CD4-positive, alpha-beta T cell (primary cell): ENCODE measurements around the gene GSG1L. TPM values are rescaled to one million over a fixed set of nuclear protein-coding genes. Genes with fewer than 3 reads are reported as not detected.

Experiments used
- ATAC-seq: fragments of 200-7000 bp; cut with Tn5 transposase; one replicate; pipeline ENCODE4 v1.10.0; 2022; ENCODE audit warnings: mild to moderate bottlenecking; ENCODE audit not compliant: poor library complexity
- CTCF ChIA-PET: fragments of 350-600 bp; sonication (Branson Sonifier 250); formaldehyde crosslinking; loops from one replicate; lab custom pipeline; 2021; ENCODE audit warnings: antibody characterized with exemption, inconsistent platforms; lab: Charles Lee
- POLR2A ChIA-PET: fragments of 350-600 bp; sonication (Branson Sonifier 250); formaldehyde crosslinking; loops from one replicate; lab custom pipeline; 2021; ENCODE audit warnings: antibody characterized with exemption, inconsistent platforms; lab: Charles Lee
- DNase-seq, 14 experiments: peaks; one replicate each; pipeline ENCODE4 v3.0.0-alpha.2; 2013 to 2020; ENCODE audit warnings: mixed read lengths in 2 of 14
- H3K27ac ChIP-seq, 2 donors: one replicate each; pipeline versions ENCODE4 v1.5.1 to v1.7.0; 2013; ENCODE audit warnings: low read length in 2 of 2, low read depth in 1 of 2, mild to moderate bottlenecking in 1 of 2
- H3K27me3 ChIP-seq, 2 experiments: 1 replicate in 1 of 2; 2 replicates in 1 of 2; pipeline versions ENCODE4 v1.6.1 to v1.7.0; 2013; ENCODE audit warnings: low read length in 2 of 2, control low read depth in 1 of 2, mild to moderate bottlenecking in 1 of 2, moderate library complexity in 1 of 2; ENCODE audit not compliant: insufficient read depth in 2 of 2, control insufficient read depth in 1 of 2
- H3K36me3 ChIP-seq: one replicate; pipeline ENCODE4 v1.6.1; 2013; ENCODE audit warnings: low read length, control low read depth; ENCODE audit not compliant: insufficient read depth
- H3K4me1 ChIP-seq: one replicate; pipeline ENCODE4 v1.6.1; 2013; ENCODE audit warnings: low read length, control low read depth; ENCODE audit not compliant: insufficient read depth
- H3K4me3 ChIP-seq: one replicate; pipeline ENCODE4 v1.5.1; 2013; ENCODE audit warnings: mild to moderate bottlenecking, low read length, moderate library complexity
- H3K9me3 ChIP-seq, 2 experiments: 1 replicate in 1 of 2; 2 replicates in 1 of 2; pipeline versions ENCODE4 v1.6.1 to v1.7.0; 2013; ENCODE audit warnings: low read length in 2 of 2, mild to moderate bottlenecking in 2 of 2, control low read depth in 1 of 2, moderate library complexity in 1 of 2; ENCODE audit not compliant: control insufficient read depth in 1 of 2, insufficient read depth in 1 of 2
- H3K27ac Mint-ChIP-seq: one replicate; pipeline ENCODE4 v1.8.0; 2020; ENCODE audit warnings: mixed read lengths
- H3K27me3 Mint-ChIP-seq: one replicate; pipeline ENCODE4 v1.8.0; 2021; ENCODE audit warnings: mixed read lengths
- H3K36me3 Mint-ChIP-seq: one replicate; pipeline ENCODE4 v1.8.0; 2021; ENCODE audit warnings: low read depth, mixed read lengths
- H3K4me1 Mint-ChIP-seq: one replicate; pipeline ENCODE4 v1.8.0; 2021; ENCODE audit warnings: low read depth, mixed read lengths
- H3K4me3 Mint-ChIP-seq: one replicate; pipeline ENCODE4 v1.8.0; 2020; ENCODE audit warnings: mild to moderate bottlenecking, mixed read lengths
- H3K9me3 Mint-ChIP-seq: one replicate; pipeline ENCODE4 v1.8.0; 2020; ENCODE audit warnings: mixed read lengths
- intact Hi-C, 2 experiments: fragments of 100-400 bp; cut with DNase I in 1 of 2; cut with micrococcal nuclease in 1 of 2; formaldehyde crosslinking; loops; one replicate each; pipeline versions ENCODE4 v1.15.1 to v1.9.0; 2023 to 2025; cut with DNase I, micrococcal nuclease
- total RNA-seq, 174 experiments: library from RNA in 2 of 174; stranded (reverse) in 2 of 174; gene quantifications; one replicate each; pipeline ENCODE4 v1.2.3 and lab custom pipeline; 2021 to 2026
- TF ChIP-seq, protein P1 (sequence below): fragments of 200-600 bp; IDR thresholded peaks from one replicate; pipeline ENCODE4 v1.8.0; 2022; ENCODE audit warnings: antibody characterized with exemption, mild to moderate bottlenecking

Gene GSG1L
- total RNA-seq, 2 experiments from 2014 or later: not detected

GRCh38 chr16:27789150-27789549 lies 274.4 kb downstream of the GSG1L start:
- CTCF ChIA-PET: no interaction called here

DNA sequence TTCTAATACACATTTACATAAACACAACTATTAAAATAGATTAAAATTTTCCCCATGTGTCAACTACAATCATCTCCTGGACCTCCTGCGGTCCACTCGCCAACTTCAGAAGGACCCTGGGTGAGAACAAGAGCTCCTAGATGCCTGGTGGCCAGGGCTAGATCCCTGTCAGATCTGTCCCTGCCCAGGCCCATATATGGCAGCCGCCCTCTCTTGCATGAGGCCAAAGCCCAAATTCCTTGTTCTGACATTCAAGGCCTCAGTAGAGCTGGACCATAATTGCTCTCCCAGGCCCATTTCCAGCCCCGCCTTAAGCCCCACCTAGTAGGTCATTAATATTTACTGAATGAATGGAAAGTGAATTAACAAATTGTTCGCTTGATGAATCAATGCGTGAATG lies 275.8 kb downstream of the GSG1L start:
- H3K27ac Mint-ChIP-seq: no peak overlapping the region
- no peak for ATAC-seq

More at GRCh38 chr16:27789150-27789549, 274.4 kb downstream of the GSG1L start:
- Histone ChIP-seq H3K27me3 (no peaks in the 10 kb centered on the region), H3K4me1 (no peaks in the 10 kb centered on the region), H3K27ac (no peak overlapping the region), H3K4me3 (no peak overlapping the region), H3K36me3 (no peaks in the 10 kb centered on the region), H3K9me3 (peaks cover 0 to 21% of the 10 kb centered on the region in 2 experiments)
- no peaks in the 10 kb centered on the region for H3K36me3 Mint-ChIP-seq
- H3K4me3 Mint-ChIP-seq: no peak overlapping the region
- TF ChIP-seq, protein P1, sequence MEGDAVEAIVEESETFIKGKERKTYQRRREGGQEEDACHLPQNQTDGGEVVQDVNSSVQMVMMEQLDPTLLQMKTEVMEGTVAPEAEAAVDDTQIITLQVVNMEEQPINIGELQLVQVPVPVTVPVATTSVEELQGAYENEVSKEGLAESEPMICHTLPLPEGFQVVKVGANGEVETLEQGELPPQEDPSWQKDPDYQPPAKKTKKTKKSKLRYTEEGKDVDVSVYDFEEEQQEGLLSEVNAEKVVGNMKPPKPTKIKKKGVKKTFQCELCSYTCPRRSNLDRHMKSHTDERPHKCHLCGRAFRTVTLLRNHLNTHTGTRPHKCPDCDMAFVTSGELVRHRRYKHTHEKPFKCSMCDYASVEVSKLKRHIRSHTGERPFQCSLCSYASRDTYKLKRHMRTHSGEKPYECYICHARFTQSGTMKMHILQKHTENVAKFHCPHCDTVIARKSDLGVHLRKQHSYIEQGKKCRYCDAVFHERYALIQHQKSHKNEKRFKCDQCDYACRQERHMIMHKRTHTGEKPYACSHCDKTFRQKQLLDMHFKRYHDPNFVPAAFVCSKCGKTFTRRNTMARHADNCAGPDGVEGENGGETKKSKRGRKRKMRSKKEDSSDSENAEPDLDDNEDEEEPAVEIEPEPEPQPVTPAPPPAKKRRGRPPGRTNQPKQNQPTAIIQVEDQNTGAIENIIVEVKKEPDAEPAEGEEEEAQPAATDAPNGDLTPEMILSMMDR: no peak
- intact Hi-C loops: no loop called here
- no peaks in the 10 kb centered on the region for H3K4me1 Mint-ChIP-seq
- H3K27ac Mint-ChIP-seq: no peak overlapping the region
- peaks cover 21% of the 10 kb centered on the region for H3K27me3 Mint-ChIP-seq
- no peaks in the 10 kb centered on the region for H3K9me3 Mint-ChIP-seq
- ATAC-seq (no peak), DNase-seq (no peak)
- POLR2A ChIA-PET: no interaction called here

DNA sequence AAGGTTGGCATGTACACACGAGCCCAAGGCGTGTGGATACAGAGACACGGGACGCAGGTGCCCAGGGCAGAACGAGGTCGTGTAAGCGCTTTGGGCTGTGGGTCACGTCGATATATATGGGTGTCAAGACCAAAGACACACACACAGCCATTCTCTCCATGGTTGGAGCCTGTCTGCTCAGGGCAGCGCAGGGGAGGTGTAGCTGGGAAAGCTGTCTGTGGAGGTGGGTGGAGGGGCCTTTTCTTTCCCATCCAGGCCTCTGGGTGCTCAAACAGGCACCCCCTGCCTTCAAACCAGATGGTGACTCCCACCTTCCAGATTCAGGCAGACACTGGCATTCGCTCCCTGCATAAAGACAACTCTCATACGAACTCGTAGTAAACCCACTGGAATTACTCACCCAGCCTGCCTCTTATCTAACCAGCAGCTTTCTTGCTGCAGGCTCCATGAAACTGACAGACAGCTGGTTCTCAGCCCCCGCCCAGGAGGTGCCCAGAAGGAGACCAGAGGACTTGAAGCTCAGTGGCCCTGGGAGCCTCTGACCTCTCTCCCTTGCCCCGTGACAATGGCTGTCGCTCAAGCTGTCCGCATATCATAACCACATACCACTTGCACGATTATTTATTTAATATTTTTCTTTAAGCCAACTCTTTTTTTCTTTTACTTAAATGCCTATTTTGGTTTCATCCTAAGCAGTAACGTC lies 276.4 kb downstream of the GSG1L start:
- no peak for ATAC-seq
- TF ChIP-seq, protein P1: no peak
- Histone ChIP-seq H3K36me3 (no peaks in the 10 kb centered on the region), H3K27ac (no peak overlapping the region), H3K4me1 (no peaks in the 10 kb centered on the region), H3K27me3 (no peaks in the 10 kb centered on the region), H3K9me3 (peaks cover 0 to 21% of the 10 kb centered on the region in 2 experiments), H3K4me3 (no peak overlapping the region)
- no peak for DNase-seq
- Mint-ChIP-seq H3K36me3 (no peaks in the 10 kb centered on the region), H3K9me3 (no peaks in the 10 kb centered on the region), H3K4me1 (no peaks in the 10 kb centered on the region), H3K27ac (no peak overlapping the region), H3K4me3 (no peak overlapping the region), H3K27me3 (peaks cover 7% of the 10 kb centered on the region)
- ChIA-PET CTCF (no interaction called here), POLR2A (no interaction called here)
- intact Hi-C loops: no loop called here

More for the DNA sequence above, 275.8 kb downstream of the GSG1L start:
- H3K36me3 ChIP-seq: no peaks in the 10 kb centered on the region
- peaks cover 0 to 21% of the 10 kb centered on the region in 2 experiments for H3K9me3 ChIP-seq
- ChIA-PET CTCF (no interaction called here), POLR2A (no interaction called here)
- no peak overlapping the region for H3K4me3 ChIP-seq
- intact Hi-C loops: no loop called here
- Mint-ChIP-seq H3K4me3 (no peak overlapping the region), H3K27me3 (peaks cover 13% of the 10 kb centered on the region), H3K4me1 (no peaks in the 10 kb centered on the region), H3K36me3 (no peaks in the 10 kb centered on the region), H3K9me3 (no peaks in the 10 kb centered on the region)
- no peak overlapping the region for H3K27ac ChIP-seq
- no peak for DNase-seq
- no peaks in the 10 kb centered on the region for H3K27me3 ChIP-seq
- H3K4me1 ChIP-seq: no peaks in the 10 kb centered on the region
- TF ChIP-seq, protein P1: no peak
